ENCODE results near the gene TRAP1. TPM values are rescaled to one million over a fixed set of nuclear protein-coding genes. Genes with fewer than 3 reads are reported as not detected.

The TRAP1 gene
- 100 to 1,000 TPM; 384 to 396 TPM for total RNA-seq

DNA sequence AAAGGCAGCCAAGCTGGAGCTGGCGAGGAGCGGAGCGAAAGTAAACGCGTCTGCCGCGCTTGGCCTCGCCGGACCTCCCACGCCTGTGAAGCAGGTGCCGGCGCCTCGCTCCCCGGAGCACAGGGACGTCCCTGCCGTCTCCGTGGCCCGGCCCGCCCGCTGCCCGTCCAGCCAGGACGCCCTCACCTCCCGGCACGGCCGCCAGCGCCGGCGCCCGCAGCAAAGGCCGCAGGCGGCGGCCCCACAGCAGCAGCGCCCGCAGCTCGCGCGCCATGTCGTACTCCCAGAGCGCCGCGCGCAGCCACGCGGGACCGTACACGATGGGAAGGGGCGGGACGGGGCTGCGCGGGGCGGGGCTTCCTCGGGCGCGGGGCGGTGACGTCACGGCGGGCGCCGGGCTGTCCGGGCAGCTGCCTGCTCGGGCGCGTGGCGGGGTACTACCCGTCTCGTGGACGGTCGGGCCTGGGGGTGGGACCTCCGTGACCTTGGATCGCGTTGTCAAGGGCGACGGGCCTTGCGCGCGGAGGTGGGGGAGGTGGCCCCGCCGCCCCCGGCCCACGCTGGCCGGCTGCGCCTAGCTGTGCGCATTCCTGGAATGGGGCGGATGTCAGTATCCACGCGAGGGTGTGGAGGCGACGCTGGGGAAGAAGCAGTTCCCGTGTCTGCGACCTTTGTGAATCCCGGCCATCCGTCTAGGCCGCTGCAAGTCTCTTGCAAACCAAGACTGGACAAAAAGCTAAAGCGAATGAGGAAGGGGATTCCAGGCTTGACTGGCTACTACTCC, at the start of gene TRAP1:
TSS of gene TRAP1 (minus strand) at position 290 of the 784 bp plus-strand sequence. CDS start at position 274, 16 bp downstream.
- DNase-seq, result peak; percentile 92
- Mint-ChIP-seq H3K4me3 (peak within 1 kb of the TSS; percentile 91), H3K27ac (peak within 1 kb of the TSS; percentile 84), H3K9me3 (no peaks in the 10 kb centered on the region), H3K27me3 (ENCODE audit: low read depth) (no peaks in the 10 kb centered on the region), H3K4me1 (ENCODE audit: low read depth) (peaks cover 42% of the 10 kb centered on the region), H3K36me3 (ENCODE audit: low read depth) (peaks cover 26% of the 10 kb centered on the region)
- intact Hi-C loops (cut with micrococcal nuclease), result loop anchor here (1.0 to 5.0 kb wide), 3 partner anchors 105 to 535 kb away; partner anchors contain the start of genes CREBBP and SLX4
- CTCF ChIA-PET, result no interaction called here

DNA sequence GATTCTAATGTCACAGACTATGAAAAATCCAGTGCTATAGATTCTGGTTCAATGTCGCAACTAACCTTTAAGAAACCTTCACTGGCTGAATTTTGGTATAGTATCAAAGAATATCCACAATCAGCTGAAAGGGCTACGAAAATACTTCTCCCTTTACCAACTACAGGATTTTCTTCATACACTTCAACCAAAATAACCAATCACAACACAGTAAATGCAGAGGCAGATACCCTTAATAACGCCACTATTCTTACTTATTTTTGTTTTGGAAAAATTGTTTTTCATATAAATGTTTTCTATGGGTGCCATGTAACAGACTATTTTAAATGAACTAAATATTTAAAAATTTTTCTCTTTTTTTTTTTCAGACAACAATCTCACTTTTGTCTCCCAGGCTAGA, 48.9 kb upstream of the TRAP1 start:
- H3K4me3 Mint-ChIP-seq, result no peak overlapping the region
- no peak overlapping the region for H3K27ac Mint-ChIP-seq
- DNase-seq, result no peak
- no peaks in the 10 kb centered on the region for H3K4me1 Mint-ChIP-seq (ENCODE audit: low read depth)
- intact Hi-C loops (cut with micrococcal nuclease), result no loop called here
- H3K9me3 Mint-ChIP-seq, result no peaks in the 10 kb centered on the region
- H3K27me3 Mint-ChIP-seq (ENCODE audit: low read depth), result no peaks in the 10 kb centered on the region
- H3K36me3 Mint-ChIP-seq (ENCODE audit: low read depth), result peaks cover 24% of the 10 kb centered on the region
- CTCF ChIA-PET, result interaction anchor here (0.7 kb wide), 1 partner anchor 30 kb away, joined by 3 read pairs; no protein-coding TSS in a partner anchor

DNA sequence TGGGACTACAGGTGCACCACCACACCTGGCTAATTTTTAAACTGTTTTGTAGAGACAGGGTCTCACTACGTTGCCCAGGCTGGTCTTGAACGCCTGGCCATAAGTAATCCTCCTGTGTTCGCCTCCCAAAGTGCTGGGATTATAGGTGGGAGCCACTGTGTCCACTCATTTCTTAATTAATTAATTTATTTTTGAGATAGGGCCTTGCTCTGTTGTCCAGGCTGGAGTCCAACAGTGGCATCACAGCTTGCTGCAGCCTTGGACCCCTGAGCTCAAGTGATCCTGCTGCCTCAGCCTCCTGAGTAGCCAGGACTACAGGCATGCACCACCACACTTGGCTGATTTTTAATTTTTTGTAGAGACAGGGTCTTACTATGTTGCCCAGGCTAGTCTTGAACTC, 47.1 kb upstream of the TRAP1 start:
- no peak for DNase-seq
- Mint-ChIP-seq H3K27me3 (ENCODE audit: low read depth) (no peaks in the 10 kb centered on the region), H3K36me3 (ENCODE audit: low read depth) (peaks cover 15% of the 10 kb centered on the region), H3K4me3 (no peak overlapping the region), H3K9me3 (no peaks in the 10 kb centered on the region), H3K4me1 (ENCODE audit: low read depth) (no peaks in the 10 kb centered on the region), H3K27ac (no peak overlapping the region)
- intact Hi-C loops (cut with micrococcal nuclease), result no loop called here
- CTCF ChIA-PET, result interaction anchor here (0.7 kb wide), 1 partner anchor 173 kb away, joined by 4 read pairs; no protein-coding TSS in a partner anchor

DNA sequence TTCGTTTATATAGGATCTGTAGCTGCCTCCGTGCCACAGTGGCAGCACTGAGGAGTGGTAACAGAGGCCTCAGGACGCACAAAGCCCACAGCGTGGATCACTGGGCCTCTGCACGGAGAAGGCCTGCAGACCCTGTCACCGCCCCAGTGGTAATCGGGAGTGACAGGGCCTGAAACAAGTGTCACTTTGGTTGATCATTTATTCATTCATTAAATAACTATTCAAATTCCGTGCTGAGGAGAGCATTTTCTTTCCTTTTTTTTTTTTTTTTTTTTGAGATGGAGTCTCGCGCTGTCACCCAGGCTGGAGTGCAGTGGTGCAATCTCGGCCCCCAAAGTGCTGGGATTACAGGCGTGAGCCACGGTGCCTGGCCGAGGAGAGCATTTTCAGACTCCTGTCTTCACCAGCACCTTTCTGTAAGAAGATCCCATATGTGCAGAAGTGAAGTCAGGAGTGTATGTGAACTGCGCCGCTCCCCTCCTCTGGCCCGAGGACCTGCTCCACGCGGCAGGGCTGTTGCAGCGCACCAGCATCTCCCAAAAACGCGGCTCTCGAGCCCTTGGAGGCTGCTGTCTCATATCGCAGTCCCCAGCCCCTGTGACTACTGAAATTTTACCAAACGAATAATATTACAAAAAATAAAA, 44.9 kb upstream of the TRAP1 start:
- no peak overlapping the region for H3K27ac Mint-ChIP-seq
- no peaks in the 10 kb centered on the region for H3K4me1 Mint-ChIP-seq (ENCODE audit: low read depth)
- H3K9me3 Mint-ChIP-seq, result no peaks in the 10 kb centered on the region

DNA sequence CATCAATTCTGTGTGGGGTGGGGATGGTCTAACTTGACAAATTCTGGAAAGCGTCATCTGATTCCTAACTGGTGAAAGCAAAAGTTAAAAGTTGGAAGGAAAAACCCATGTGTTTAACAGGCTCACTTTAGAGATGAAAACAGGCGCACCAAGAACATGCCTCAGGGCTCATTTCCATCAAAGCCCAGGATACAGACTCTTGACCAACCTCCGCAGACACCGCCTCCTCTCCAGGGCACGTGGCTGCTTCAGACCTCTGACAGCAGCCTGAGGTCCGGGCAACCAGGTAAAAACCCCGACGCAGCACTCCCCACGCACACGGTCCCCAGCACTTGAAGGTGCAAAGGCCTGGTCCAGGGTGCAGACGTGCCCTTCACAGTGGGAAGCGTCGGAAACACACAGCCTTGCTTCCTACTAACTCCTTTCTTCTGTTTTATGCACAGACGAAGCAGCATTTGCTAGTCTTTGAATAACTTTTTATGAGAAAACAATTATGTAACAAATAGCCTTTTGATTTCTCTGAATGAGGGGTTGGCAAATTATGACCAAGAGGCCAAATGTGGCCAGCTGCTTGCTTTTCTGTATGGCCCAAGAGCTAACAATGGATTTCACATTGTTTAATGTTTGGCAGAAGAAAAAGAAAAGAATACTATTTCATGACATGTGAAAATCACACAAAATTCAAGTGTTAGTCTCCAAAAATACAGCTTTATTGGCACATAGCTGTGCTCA, 44.2 kb upstream of the TRAP1 start:
- CTCF ChIA-PET, result interaction anchor here (0.6 kb wide), 1 partner anchor 397 kb away, joined by 3 read pairs; no protein-coding TSS in a partner anchor
- H3K27ac Mint-ChIP-seq, result peak overlapping the region; percentile 24
- no peaks in the 10 kb centered on the region for H3K4me1 Mint-ChIP-seq (ENCODE audit: low read depth)
- H3K4me3 Mint-ChIP-seq, result no peak overlapping the region
- H3K9me3 Mint-ChIP-seq, result no peaks in the 10 kb centered on the region
- DNase-seq, result no peak
- no peaks in the 10 kb centered on the region for H3K27me3 Mint-ChIP-seq (ENCODE audit: low read depth)
- intact Hi-C loops (cut with micrococcal nuclease), result no loop called here
- peaks cover 12% of the 10 kb centered on the region for H3K36me3 Mint-ChIP-seq (ENCODE audit: low read depth)

More for the DNA sequence above, 44.9 kb upstream of the TRAP1 start:
- CTCF ChIA-PET, result interaction anchor here (0.6 kb wide), 1 partner anchor 397 kb away, joined by 3 read pairs; no protein-coding TSS in a partner anchor
- peaks cover 17% of the 10 kb centered on the region for H3K36me3 Mint-ChIP-seq (ENCODE audit: low read depth)
- no peaks in the 10 kb centered on the region for H3K27me3 Mint-ChIP-seq (ENCODE audit: low read depth)
- no peak overlapping the region for H3K4me3 Mint-ChIP-seq
- intact Hi-C loops (cut with micrococcal nuclease), result no loop called here
- DNase-seq, result no peak

DNA sequence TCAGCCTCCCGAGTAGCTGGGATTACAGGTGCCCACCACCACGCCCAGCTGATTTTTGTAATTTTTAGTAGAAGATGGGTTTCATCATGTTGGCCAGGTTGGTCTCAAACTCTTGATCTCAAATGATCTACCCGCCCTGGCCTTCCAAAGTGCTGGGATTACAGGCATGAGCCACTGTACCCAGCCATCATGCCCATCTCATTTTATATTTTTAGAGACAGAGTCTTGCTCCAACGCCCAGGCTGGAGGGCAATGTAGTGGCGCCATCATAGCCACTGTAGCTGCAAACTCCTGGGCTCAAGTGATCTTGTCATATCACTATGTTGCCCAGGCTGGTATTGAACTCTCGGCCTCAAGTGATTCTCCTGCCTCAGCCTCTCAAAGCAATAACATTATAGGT, 43.2 kb upstream of the TRAP1 start:
- intact Hi-C loops (cut with micrococcal nuclease), result no loop called here
- H3K36me3 Mint-ChIP-seq (ENCODE audit: low read depth), result peaks cover 10% of the 10 kb centered on the region

DNA sequence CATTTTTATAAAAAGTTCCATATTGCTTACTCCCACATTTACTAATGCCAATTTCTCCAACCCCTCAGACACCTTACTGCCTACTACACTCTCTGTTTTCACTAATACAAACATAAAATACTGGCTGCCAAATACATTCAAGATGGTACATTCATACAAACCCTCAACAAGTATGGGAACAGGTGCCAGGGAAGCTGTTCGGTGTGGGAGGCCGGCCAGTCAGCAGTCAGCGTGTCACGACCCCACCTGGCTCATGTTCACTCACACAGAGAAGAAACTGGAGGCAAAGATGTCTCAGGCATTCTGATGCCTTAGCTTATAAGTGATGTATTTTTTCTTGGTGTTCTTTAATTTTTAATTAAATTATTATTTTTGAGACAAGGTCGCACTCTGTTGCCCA, 42.4 kb upstream of the TRAP1 start:
- H3K4me3 Mint-ChIP-seq, result no peak overlapping the region
- intact Hi-C loops (cut with micrococcal nuclease), result no loop called here
- peaks cover 10% of the 10 kb centered on the region for H3K36me3 Mint-ChIP-seq (ENCODE audit: low read depth)
- CTCF ChIA-PET, result interaction anchor here (0.6 kb wide), 1 partner anchor 503 kb away, joined by 5 read pairs; no protein-coding TSS in a partner anchor
- H3K27ac Mint-ChIP-seq, result no peak overlapping the region
- no peaks in the 10 kb centered on the region for H3K9me3 Mint-ChIP-seq
- H3K27me3 Mint-ChIP-seq (ENCODE audit: low read depth), result no peaks in the 10 kb centered on the region
- no peak for DNase-seq
- no peaks in the 10 kb centered on the region for H3K4me1 Mint-ChIP-seq (ENCODE audit: low read depth)

More for the DNA sequence above, 43.2 kb upstream of the TRAP1 start:
- no peak overlapping the region for H3K4me3 Mint-ChIP-seq
- no peaks in the 10 kb centered on the region for H3K4me1 Mint-ChIP-seq (ENCODE audit: low read depth)
- H3K9me3 Mint-ChIP-seq, result no peaks in the 10 kb centered on the region
- H3K27me3 Mint-ChIP-seq (ENCODE audit: low read depth), result no peaks in the 10 kb centered on the region
- no peak overlapping the region for H3K27ac Mint-ChIP-seq
- CTCF ChIA-PET, result no interaction called here
- DNase-seq, result no peak

DNA sequence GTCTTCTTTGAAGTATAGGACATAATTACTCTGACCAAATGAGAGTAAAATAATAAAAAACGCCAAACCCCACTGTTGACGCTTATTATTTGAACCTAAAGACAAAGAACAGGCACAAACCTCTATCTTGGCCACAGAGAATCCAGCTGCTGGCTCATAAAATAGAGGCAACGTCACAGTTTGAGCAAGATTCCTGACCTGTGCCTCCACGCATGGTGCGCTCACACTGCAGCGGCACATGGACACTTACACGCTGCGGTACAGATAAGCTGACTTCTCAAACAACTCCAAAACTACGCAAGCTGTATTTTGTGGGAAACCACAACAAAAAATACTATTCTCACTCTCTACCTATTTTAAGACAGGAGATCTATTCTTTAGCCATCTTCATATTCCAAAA, 38.8 kb upstream of the TRAP1 start:
- H3K4me3 Mint-ChIP-seq, result no peak overlapping the region

DNA sequence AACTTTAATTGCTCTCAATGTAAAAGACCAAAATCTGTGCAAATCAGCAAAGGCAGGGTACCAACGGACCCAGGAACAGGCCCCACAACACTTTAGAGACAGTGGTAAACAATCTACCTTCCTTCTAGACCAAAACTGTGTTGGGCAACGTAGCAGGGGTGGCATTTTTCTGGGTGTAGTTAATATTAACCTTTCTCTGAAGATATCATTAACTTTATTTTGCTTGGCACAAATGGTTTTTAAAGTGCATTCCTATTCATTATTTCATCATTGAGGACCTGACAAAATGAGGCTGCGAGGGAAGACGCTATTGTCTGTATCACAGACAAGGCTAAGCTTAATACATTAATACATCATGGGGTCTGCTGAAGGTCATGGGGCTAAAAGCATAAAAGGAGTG, 37.9 kb upstream of the TRAP1 start:
- Mint-ChIP-seq H3K27me3 (ENCODE audit: low read depth) (no peaks in the 10 kb centered on the region), H3K36me3 (ENCODE audit: low read depth) (peaks cover 19% of the 10 kb centered on the region), H3K4me3 (no peak overlapping the region), H3K27ac (no peak overlapping the region), H3K4me1 (ENCODE audit: low read depth) (peaks cover 6% of the 10 kb centered on the region), H3K9me3 (no peaks in the 10 kb centered on the region)
- no peak for DNase-seq
- intact Hi-C loops (cut with micrococcal nuclease), result no loop called here
- CTCF ChIA-PET, result no interaction called here

More for the DNA sequence above, 38.8 kb upstream of the TRAP1 start:
- H3K27me3 Mint-ChIP-seq (ENCODE audit: low read depth), result no peaks in the 10 kb centered on the region
- intact Hi-C loops (cut with micrococcal nuclease), result no loop called here
- DNase-seq, result no peak
- peaks cover 4% of the 10 kb centered on the region for H3K4me1 Mint-ChIP-seq (ENCODE audit: low read depth)
- CTCF ChIA-PET, result no interaction called here
- H3K36me3 Mint-ChIP-seq (ENCODE audit: low read depth), result peaks cover 15% of the 10 kb centered on the region
- no peak overlapping the region for H3K27ac Mint-ChIP-seq
- H3K9me3 Mint-ChIP-seq, result no peaks in the 10 kb centered on the region

DNA sequence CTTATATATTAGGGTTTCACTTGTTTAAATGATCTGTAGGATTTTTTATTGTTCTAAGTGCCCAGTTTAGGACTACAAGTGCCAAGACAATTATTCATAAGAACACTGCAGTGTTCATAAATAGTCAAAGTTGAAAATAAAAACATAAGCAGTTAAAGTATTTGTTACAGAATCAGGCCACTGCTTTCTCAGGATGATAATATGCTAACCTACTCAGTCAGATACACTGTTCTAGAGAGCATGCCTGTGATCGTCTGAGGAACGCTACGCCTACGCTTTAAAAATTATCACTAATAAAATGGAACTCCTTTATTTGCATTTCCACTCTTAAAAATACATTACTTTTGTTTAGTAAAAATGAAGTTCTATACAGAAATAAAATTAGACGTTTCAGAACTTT, 37.4 kb upstream of the TRAP1 start:
- H3K4me3 Mint-ChIP-seq, result no peak overlapping the region
- no peak overlapping the region for H3K27ac Mint-ChIP-seq
- DNase-seq, result no peak
- intact Hi-C loops (cut with micrococcal nuclease), result no loop called here
- no peaks in the 10 kb centered on the region for H3K27me3 Mint-ChIP-seq (ENCODE audit: low read depth)
- peaks cover 8% of the 10 kb centered on the region for H3K4me1 Mint-ChIP-seq (ENCODE audit: low read depth)
- no peaks in the 10 kb centered on the region for H3K9me3 Mint-ChIP-seq
- peaks cover 19% of the 10 kb centered on the region for H3K36me3 Mint-ChIP-seq (ENCODE audit: low read depth)
- CTCF ChIA-PET, result no interaction called here

DNA sequence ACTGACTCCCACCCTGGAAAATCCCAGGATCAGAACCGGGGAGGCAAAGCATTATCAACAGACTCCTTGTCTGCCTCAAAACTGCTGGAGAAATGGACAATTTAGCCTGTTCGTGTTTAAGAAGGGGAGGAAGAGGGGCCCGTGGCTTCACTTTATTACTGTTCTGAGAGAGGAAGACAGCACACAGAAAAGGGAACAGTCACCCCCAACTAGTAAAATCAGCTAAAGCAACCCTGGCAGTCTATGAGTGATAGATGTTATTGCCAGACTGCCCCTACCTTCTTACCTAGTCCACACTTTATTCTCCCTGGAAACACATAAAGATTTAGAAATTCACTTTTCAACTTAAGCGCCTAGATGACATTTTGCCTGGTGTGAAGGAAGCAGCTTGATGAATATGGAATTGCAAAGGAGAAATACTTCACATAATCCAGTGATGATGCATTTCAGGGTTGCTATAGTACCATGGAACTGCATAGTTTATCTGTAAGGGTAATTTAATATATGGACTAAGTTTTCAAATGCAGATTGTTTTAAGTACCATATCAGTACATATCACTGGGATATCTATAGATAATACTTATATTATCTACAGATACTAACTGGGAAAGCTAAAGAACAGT, 36.9 kb upstream of the TRAP1 start:
- Mint-ChIP-seq H3K27me3 (ENCODE audit: low read depth) (no peaks in the 10 kb centered on the region), H3K36me3 (ENCODE audit: low read depth) (peaks cover 19% of the 10 kb centered on the region), H3K9me3 (no peaks in the 10 kb centered on the region), H3K27ac (no peak overlapping the region), H3K4me1 (ENCODE audit: low read depth) (peaks cover 8% of the 10 kb centered on the region), H3K4me3 (no peak overlapping the region)
- intact Hi-C loops (cut with micrococcal nuclease), result no loop called here
- CTCF ChIA-PET, result no interaction called here
- DNase-seq, result no peak

DNA sequence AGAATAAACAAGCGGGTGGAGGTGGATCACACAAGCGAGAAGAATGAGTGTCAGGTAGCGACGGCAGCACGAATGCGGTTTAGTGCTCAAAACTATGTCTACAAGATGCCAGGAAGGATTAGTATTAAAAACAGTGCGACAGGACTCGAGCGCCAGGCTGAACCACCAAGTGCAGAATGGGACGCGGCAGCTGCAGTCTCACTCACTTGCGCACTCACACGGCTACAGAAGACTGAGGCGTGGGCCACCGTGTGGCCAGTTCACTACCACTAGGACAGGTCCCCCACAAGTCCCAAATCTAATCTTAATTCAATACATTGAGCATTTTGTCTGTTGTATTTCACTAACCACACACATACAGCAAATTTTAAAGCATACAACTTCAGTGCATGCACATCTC, 35.7 kb upstream of the TRAP1 start:
- intact Hi-C loops (cut with micrococcal nuclease), result no loop called here
- Mint-ChIP-seq H3K36me3 (ENCODE audit: low read depth) (peaks cover 21% of the 10 kb centered on the region), H3K27ac (no peak overlapping the region), H3K9me3 (no peaks in the 10 kb centered on the region), H3K27me3 (ENCODE audit: low read depth) (no peaks in the 10 kb centered on the region), H3K4me1 (ENCODE audit: low read depth) (peaks cover 8% of the 10 kb centered on the region), H3K4me3 (no peak overlapping the region)
- no peak for DNase-seq
- CTCF ChIA-PET, result interaction anchor here (1.0 kb wide), 1 partner anchor 123 kb away, joined by 3 read pairs; no protein-coding TSS in a partner anchor
